ENCODE results near the gene GPRIN3. TPM values are rescaled to one million over a fixed set of nuclear protein-coding genes. Genes with fewer than 3 reads are reported as not detected.

The GPRIN3 gene
- 1.2 to 2.7 TPM (median 2.2 TPM) in 5 replicates for total RNA-seq (2022; extraction: Qiagen RNA extraction)

GRCh38 chr4:89307446-89308160 lies at the start of gene GPRIN3:
Gene GPRIN3, minus strand, starts transcription at chr4:89307800. Its CDS starts 57,690 bp downstream, at chr4:89250110.

Other genes starting within 250 kb of the GPRIN3 start
- 5.9 to 6.9 TPM (median 6.6 TPM) in 5 replicates for gene TIGD2, start 196.3 kb downstream of the GPRIN3 start, total RNA-seq (2022; extraction: Qiagen RNA extraction)

Measured in A549 treated with dexamethasone at 1 μM for 4 hours (cell line).